ENCODE data around the gene SLC9A8. TPM values are rescaled to one million over a fixed set of nuclear protein-coding genes. Genes with fewer than 3 reads are reported as not detected.
A peak's percentile ranks its signal among the peaks of the same experiment; 100 is the strongest.

Gene SLC9A8
- total and polyA plus RNA-seq, 9 of the 15 experiments (the other 6 are each of a cell fraction or from before 2014, with no cell fraction given), result 0.56 to 9.7 (median 5.0) TPM

DNA sequence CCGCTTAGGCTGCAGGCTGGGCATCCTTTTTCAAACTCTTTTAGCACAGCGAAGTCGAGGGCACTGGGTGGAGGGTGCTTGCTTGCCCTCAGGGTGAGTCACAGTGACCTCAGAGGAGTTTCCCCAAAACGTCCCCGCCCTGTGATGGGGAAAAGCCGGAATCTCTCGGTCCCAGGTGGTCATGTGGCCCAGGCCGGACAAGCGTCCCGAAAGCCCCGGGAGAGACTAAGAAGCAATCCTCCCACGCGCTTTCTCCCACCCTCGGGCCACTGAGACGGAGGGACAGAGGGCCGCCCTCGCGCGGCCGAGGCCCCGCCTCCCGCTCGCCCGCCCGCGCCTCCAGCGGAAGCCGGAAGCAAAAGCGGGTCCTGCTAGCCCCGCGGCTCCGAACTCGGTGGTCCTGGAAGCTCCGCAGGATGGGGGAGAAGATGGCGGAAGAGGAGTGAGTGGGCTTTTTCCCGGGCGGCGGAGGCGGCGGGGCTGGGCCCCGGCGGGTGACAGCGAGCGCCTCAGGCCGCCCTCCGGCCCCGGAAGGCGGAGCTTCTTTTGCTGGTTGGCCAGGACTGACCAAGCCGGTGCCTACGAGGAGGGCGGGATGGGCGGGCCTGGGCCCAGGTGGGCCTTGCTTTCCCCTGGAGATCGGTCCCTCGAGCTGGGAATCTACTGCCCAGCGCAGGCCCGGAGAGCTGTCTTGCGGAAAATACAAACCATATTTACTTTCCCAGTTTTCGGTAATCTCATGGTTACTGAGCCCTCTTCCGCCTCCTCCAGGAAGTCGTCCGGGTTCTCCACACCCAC lies at the start of gene SLC9A8 (continued):
- TF ChIP-seq, protein P1, sequence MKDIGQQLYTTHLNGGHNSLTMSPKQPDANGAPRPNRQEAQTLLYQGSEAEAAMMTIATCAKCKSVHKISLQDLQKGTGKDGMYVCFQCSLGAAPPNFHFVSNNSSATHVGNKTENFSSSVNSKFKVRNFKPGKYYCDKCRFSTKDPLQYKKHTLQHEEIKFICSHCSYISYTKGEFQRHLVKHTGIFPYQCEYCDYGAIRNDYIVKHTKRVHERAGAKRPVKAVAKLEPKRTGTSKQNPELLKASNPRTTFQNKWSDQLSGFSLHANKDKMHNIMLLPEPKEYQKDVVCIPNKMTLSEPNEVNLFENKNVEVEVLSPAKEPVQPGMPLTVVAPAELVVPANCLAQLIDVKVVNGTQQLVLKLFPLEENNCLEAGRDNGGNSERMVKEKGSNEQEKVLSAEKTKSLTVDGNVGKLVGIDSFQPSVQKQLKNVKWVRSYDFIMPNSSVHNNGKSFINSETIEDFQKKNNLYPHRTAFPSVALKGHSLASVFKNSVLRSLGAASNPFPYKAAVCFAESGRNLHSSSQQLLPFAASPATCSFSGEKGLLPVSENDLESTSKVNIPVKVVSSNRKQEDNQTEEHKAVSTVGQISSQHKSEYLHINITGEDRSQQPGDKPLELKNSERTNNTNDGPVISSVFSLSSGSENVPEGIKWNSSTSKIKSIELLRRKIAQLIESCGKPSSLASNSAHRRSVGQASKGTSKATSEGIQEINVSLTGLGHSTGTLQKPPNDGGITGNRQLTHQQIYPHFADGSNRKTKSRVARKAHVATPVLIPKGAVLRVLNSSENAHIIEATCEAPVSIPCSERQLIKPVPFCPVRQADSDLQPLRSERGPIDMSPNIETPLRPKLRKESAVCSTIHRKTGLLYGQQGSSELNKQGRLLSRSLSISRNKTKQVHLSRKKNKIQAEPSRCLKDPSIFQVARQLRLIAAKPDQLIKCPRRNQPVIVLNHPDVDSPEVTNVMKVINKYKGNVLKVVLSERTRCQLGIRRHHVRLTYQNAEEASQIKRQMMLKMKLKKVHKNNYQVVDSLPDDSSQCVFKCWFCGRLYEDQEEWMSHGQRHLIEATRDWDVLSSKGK (CRISPR knock-in tag; IDR thresholded peaks at IDR 0.05), result no peak
- TF ChIP-seq, protein P2, sequence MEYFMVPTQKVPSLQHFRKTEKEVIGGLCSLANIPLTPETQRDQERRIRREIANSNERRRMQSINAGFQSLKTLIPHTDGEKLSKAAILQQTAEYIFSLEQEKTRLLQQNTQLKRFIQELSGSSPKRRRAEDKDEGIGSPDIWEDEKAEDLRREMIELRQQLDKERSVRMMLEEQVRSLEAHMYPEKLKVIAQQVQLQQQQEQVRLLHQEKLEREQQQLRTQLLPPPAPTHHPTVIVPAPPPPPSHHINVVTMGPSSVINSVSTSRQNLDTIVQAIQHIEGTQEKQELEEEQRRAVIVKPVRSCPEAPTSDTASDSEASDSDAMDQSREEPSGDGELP (CRISPR knock-in tag; IDR thresholded peaks at IDR 0.05; ENCODE audit: borderline replicate concordance), result no peak; the same call in 1 of the 2 replicates
- TF ChIP-seq HNRNPL (IDR thresholded peaks at IDR 0.05; ENCODE audit: low read depth, low read length) (no peak), ZBTB17 (CRISPR knock-in tag; IDR thresholded peaks at IDR 0.05) (no peak), HNRNPUL1 (IDR thresholded peaks at IDR 0.05; ENCODE audit: low read length) (no peak), HCFC1 (IDR thresholded peaks at IDR 0.05; ENCODE audit: low read depth, low read length) (peak; percentile 70; the same call in 1 of the 2 replicates), TCF7L2 (IDR thresholded peaks at IDR 0.05; ENCODE audit: low read depth, low read length) (no peak), PHB2 (IDR thresholded peaks at IDR 0.05; ENCODE audit: low read depth) (no peak), GABPB1 (CRISPR knock-in tag; IDR thresholded peaks at IDR 0.05) (peak; percentile 94), ZEB2 (IDR thresholded peaks at IDR 0.05) (no peak), BACH1 (tag; IDR thresholded peaks at IDR 0.05) (no peak), RFX5 (IDR thresholded peaks at IDR 0.05; ENCODE audit: low read depth, low read length) (no peak), NCOR1 (IDR thresholded peaks at IDR 0.05) (peak; percentile 36; the same call in 1 of the 2 replicates), ZBTB7A (IDR thresholded peaks at IDR 0.05; ENCODE audit: borderline replicate concordance, control insufficient read depth, low read depth, low read length) (peak; percentile 72; the same call in 1 of the 2 replicates)
- TF ChIP-seq, protein P3, sequence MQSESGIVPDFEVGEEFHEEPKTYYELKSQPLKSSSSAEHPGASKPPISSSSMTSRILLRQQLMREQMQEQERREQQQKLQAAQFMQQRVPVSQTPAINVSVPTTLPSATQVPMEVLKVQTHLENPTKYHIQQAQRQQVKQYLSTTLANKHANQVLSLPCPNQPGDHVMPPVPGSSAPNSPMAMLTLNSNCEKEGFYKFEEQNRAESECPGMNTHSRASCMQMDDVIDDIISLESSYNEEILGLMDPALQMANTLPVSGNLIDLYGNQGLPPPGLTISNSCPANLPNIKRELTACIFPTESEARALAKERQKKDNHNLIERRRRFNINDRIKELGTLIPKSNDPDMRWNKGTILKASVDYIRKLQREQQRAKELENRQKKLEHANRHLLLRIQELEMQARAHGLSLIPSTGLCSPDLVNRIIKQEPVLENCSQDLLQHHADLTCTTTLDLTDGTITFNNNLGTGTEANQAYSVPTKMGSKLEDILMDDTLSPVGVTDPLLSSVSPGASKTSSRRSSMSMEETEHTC (IDR thresholded peaks at IDR 0.05), result peak; percentile 57
- TF ChIP-seq, protein P4, sequence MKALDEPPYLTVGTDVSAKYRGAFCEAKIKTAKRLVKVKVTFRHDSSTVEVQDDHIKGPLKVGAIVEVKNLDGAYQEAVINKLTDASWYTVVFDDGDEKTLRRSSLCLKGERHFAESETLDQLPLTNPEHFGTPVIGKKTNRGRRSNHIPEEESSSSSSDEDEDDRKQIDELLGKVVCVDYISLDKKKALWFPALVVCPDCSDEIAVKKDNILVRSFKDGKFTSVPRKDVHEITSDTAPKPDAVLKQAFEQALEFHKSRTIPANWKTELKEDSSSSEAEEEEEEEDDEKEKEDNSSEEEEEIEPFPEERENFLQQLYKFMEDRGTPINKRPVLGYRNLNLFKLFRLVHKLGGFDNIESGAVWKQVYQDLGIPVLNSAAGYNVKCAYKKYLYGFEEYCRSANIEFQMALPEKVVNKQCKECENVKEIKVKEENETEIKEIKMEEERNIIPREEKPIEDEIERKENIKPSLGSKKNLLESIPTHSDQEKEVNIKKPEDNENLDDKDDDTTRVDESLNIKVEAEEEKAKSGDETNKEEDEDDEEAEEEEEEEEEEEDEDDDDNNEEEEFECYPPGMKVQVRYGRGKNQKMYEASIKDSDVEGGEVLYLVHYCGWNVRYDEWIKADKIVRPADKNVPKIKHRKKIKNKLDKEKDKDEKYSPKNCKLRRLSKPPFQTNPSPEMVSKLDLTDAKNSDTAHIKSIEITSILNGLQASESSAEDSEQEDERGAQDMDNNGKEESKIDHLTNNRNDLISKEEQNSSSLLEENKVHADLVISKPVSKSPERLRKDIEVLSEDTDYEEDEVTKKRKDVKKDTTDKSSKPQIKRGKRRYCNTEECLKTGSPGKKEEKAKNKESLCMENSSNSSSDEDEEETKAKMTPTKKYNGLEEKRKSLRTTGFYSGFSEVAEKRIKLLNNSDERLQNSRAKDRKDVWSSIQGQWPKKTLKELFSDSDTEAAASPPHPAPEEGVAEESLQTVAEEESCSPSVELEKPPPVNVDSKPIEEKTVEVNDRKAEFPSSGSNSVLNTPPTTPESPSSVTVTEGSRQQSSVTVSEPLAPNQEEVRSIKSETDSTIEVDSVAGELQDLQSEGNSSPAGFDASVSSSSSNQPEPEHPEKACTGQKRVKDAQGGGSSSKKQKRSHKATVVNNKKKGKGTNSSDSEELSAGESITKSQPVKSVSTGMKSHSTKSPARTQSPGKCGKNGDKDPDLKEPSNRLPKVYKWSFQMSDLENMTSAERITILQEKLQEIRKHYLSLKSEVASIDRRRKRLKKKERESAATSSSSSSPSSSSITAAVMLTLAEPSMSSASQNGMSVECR (CRISPR knock-in tag; IDR thresholded peaks at IDR 0.05), result peak; percentile 63

Data from K562 (cell line).